Neural crest cell (in vitro differentiated cells): ENCODE data around the gene ARFGEF3. TPM values are rescaled to one million over a fixed set of nuclear protein-coding genes. Genes with fewer than 3 reads are reported as not detected.
A peak's percentile ranks its signal among the peaks of the same experiment; 100 is the strongest.

Experiments used
- DNase-seq: peaks from one replicate; pipeline ENCODE4 v3.0.0; 2021; ENCODE audit warnings: low read depth, mixed read lengths, low spot score
- H3K27ac Mint-ChIP-seq: one replicate; pipeline ENCODE4 v1.8.0; 2021; ENCODE audit warnings: mild to moderate bottlenecking, mixed read lengths; ENCODE audit not compliant: unreplicated experiment
- H3K27me3 Mint-ChIP-seq: 2 replicates; pipeline ENCODE4 v1.8.0; 2021; ENCODE audit warnings: low read depth, mild to moderate bottlenecking, mixed read lengths
- H3K36me3 Mint-ChIP-seq: 2 replicates; pipeline ENCODE4 v1.8.0; 2021; ENCODE audit warnings: low read depth, mild to moderate bottlenecking, mixed read lengths
- H3K4me1 Mint-ChIP-seq: 2 replicates; pipeline ENCODE4 v1.8.0; 2021; ENCODE audit warnings: mixed read lengths
- H3K4me3 Mint-ChIP-seq: one replicate; pipeline ENCODE4 v1.8.0; 2021; ENCODE audit warnings: mild to moderate bottlenecking, mixed read lengths
- H3K9me3 Mint-ChIP-seq: 2 replicates; pipeline ENCODE4 v1.8.0; 2021; ENCODE audit warnings: mixed read lengths
- CTCF ChIP-seq: fragments of 200-600 bp; sonication (generic); conservative IDR thresholded peaks from 2 replicates; pipeline ENCODE4 v1.5.0; 2021; ENCODE audit warnings: antibody characterized with exemption, mild to moderate bottlenecking
- total RNA-seq: library from RNA; stranded (reverse); gene quantifications from 2 replicates; pipeline ENCODE4 v1.2.1, GENCODE V29; 2021

Gene ARFGEF3
- total RNA-seq, 1 donor from 2014 or later = 0.30 TPM

GRCh38 chr6:138184230-138184629, 22.5 kb downstream of the ARFGEF3 start:
- DNase-seq = no peak
- Mint-ChIP-seq H3K4me1 (peaks cover 17% of the 10 kb centered on the region), H3K9me3 (no peaks in the 10 kb centered on the region), H3K27ac (no peak overlapping the region), H3K36me3 (no peaks in the 10 kb centered on the region), H3K4me3 (no peak overlapping the region), H3K27me3 (peaks cover 12% of the 10 kb centered on the region)
- TF ChIP-seq CTCF = no peak

- Mint-ChIP-seq H3K9me3 (no peaks in the 10 kb centered on the region), H3K27ac (no peak overlapping the region), H3K36me3 (no peaks in the 10 kb centered on the region), H3K4me1 (peaks cover 17% of the 10 kb centered on the region), H3K4me3 (no peak overlapping the region), H3K27me3 (peaks cover 13% of the 10 kb centered on the region)
- TF ChIP-seq CTCF = no peak
- no peak for DNase-seq
Measured at GRCh38 chr6:138187156-138187555, 25.4 kb downstream of the ARFGEF3 start.

DNA sequence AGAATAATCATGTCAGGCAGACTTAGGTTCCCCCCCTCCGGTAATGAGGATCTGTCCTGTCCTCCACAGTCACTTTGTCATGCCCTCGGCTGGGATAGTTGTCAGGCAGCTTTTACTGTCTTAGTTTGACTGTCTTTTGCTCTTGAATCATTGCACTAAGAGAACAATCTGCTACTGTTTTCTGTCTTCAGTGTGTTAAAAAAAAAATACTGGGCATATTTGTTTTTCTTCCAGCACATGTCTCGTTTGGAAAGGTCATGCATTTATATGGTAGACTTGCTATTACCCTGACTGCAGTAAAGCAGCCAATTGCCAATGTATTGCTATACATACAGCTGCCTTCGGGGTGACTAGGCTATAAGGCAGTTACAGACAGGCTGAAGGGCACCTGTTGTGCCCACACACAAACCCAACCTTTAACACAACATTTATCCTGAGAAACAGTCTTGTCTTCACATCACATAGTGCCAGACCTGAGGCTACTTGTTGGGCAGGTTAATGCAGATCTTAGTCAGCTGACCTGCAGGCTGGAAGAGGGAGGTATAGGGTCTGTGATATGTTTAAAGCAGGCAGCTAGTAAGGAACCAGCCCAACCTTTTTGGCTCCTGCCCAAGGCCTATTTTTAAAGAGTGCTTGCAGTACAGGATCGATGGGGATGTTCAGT, 26.7 kb downstream of the ARFGEF3 start:
- H3K4me3 Mint-ChIP-seq = no peak overlapping the region
- H3K27ac Mint-ChIP-seq = no peak overlapping the region
- no peaks in the 10 kb centered on the region for H3K9me3 Mint-ChIP-seq
- H3K4me1 Mint-ChIP-seq = peaks cover 7% of the 10 kb centered on the region
- TF ChIP-seq CTCF = no peak
- H3K27me3 Mint-ChIP-seq = peaks cover 12% of the 10 kb centered on the region
- no peaks in the 10 kb centered on the region for H3K36me3 Mint-ChIP-seq
- DNase-seq = no peak

DNA sequence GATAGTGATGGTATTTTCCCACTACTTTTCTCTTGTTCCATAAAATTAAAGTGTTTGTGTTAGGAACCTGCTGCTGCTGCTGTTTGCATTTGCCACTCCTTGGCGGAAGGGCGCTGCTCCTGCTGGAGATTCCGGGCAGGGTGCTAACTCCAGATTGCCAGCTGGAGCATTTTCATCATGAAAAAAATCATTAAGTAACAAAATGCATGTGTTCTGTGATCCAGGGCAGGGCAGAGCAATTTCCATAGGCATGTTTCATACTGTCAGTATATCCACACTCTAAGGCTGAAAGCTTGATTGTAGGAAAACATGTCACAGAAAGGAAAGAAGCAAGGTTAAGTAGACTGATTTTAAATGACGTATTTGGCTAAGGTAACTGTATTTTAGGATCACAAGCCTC, 32.5 kb downstream of the ARFGEF3 start:
- Mint-ChIP-seq H3K9me3 (no peaks in the 10 kb centered on the region), H3K27me3 (peaks cover 9% of the 10 kb centered on the region), H3K4me1 (no peaks in the 10 kb centered on the region), H3K4me3 (no peak overlapping the region), H3K36me3 (no peaks in the 10 kb centered on the region), H3K27ac (peak overlapping the region; percentile 51)
- no peak for DNase-seq
- TF ChIP-seq CTCF = no peak

DNA sequence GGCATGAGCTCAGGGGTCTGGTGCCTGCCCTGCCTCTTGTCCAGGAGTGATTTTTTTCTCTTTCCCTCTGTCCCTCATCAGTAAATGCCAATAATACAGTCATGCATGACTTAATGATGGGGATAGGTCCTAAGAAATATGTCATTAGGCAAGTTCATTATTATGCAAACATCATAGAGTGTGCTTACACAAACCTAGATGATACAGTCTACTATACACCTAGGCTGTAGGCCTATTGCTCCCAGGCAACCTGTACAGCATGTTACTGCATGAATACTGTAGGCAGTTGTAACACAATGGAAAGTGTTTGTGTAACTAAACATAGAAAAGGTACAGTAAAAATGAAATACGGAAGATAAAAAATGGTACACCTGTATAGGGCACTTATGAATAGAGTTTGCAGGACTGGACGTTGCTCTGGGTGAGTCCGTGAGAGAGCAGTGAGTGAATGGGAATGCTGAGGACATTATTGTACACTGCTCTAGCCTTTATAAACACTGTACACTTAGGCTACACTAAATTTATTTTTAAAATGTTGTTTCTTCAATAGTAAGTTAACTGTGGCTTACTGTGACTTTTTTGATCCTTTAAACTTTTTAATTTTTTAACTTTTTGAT, 34.5 kb downstream of the ARFGEF3 start:
- DNase-seq = no peak
- Mint-ChIP-seq H3K27me3 (peaks cover 3% of the 10 kb centered on the region), H3K9me3 (peaks cover 4% of the 10 kb centered on the region), H3K4me3 (no peak overlapping the region), H3K27ac (no peak overlapping the region), H3K36me3 (no peaks in the 10 kb centered on the region), H3K4me1 (no peaks in the 10 kb centered on the region)
- TF ChIP-seq CTCF = no peak
